ENCODE measurements around the gene ASPHD2.

Gene ASPHD2

GRCh38 chr22:26416670-26417276, 12.3 kb upstream of the ASPHD2 start:
- no peak for DNase-seq

DNA sequence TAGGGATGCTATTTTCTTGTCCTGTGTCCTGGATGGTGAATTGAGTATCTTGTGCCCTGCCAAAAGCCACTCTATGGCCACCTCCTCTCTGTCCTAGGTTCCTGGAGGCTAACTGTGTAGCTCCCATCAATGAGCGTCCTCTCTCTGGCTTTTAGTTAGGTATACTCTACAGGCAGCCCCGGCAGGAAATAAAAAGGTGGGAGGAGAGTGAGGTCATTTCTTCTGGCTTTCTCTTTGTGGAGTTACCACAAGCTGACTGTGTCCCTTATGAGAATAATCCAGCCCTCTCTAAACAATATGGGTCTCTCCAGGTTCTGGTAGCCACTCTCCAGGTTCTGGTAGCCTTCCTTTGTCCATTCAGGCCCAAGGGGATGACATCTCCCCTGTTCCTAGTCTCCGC, 11.7 kb upstream of the ASPHD2 start:
- DNase-seq = no peak

GRCh38 chr22:26418620-26419019, 10.4 kb upstream of the ASPHD2 start:
- no peak for DNase-seq

DNA sequence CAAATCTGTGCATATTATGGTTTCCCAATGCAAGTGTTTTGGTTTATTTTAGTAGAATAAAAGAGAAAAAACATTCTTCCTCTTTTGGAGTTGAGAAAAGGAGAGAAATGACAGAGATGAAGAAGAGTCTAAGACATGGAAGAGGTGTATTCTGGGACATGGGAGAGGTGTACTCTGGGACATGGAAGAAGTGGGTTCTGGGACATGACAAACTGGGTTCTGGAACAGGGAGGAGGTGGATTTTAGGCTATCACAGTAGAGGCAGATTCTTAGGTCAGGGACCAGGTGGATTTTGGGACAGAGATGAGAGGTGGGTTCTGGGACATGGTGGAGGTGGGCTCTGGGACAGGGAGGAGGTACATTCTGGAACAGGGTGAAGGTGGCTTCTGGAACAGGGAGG, 2.1 kb upstream of the ASPHD2 start:
- no peak for DNase-seq

GRCh38 chr22:26429458-26430286, 612 bp downstream of the ASPHD2 start:
- no peak for DNase-seq

DNA sequence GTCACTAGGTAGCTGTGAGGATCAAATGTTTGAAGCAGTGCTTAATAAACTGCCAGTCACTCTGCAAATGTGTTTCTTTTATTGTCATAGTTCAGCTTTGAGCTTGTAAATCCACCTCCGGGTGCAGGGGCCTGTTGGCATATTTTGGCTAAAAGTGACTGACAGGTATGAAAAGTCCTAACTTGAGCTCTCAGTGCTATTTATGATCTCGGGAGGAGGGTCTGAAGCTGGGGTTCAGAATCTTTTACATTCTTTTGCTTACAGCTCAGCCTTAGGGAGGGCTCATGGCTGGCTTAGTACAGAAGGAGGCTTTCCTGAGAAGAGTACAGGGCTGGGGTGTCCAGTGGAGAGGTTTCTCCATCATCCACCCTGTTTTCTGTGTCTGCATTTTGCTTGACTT, 1.5 kb downstream of the ASPHD2 start:
- DNase-seq = peak; percentile 64

GRCh38 chr22:26431261-26431995, 2.4 kb downstream of the ASPHD2 start:
- peak; percentile 71 for DNase-seq

DNA sequence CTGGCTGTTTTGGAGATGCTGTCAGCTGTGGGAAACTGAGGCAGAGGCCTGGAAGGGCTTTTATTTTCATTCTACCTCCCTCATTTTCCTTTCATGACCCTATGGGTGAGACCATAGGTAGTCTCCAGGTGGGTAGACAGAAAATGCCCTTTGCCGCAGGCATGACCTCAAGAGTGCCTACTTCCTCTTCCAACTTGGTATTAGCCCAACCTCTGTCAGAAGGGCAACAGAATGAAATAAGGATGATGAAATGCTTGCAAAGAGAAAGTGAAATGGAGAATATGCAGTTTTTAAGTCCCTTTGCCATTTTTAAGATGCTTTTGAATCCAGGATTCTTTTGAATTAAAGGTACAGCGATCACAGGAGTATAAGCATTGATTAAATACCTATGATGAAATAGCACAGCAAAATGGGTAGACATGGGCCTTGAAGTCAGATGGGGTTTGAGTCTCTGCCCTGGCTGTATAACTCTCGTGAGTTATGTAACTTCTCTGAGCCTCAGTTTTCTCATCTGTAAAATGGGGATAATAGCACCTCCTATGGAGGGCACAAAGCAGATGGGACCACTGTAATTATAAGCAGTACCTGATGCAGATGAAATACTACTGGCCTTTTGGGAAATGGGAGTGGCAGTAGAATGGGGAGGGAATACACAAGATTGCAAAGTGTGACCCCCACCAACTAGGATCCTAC, 3.7 kb downstream of the ASPHD2 start:
- peak; percentile 88 for DNase-seq

DNA sequence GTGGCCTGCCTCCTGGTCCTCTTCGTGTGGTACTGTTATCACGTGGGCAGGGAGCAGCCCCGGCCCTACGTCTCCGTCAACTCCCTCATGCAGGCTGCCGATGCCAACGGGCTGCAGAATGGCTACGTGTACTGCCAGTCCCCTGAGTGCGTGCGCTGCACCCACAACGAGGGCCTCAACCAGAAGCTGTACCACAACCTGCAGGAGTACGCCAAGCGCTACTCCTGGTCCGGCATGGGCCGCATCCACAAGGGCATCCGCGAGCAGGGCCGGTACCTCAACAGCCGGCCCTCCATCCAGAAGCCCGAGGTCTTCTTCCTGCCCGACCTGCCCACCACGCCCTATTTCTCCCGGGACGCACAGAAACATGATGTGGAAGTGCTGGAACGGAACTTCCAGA, 4.7 kb downstream of the ASPHD2 start:
- no peak for DNase-seq

- DNase-seq = peak; percentile 29
Measured at GRCh38 chr22:26435327-26436093, 6.5 kb downstream of the ASPHD2 start.

DNA sequence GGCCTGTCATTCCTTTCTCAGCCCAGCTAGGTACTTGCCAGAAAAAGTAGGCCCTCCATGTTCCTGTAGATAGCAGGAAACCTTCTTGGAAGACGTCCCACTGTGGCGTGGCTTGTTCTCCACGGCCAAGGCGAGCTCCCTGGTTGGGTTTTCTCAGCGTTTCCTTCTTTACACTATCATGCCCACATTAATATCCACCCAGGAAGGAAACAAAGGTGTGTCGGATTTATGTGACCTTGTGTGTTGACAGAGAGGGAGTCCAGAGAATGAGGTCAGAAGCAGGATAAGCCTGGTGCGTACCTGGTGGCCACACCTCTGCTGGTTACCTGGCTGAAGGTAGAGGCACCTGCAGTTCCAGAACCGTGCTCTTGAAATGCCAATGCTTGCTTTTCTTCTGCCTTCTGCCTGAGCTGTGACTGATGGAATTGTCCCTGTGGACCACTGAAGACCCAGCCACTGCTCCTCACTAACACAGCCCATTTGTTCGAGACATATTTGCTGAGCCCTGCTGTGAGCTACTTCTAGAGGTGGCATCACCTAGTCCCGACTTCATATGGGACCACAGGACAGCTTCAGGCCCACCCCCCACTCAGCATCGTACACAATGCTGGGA, 7.9 kb downstream of the ASPHD2 start:
- no peak for DNase-seq

DNA sequence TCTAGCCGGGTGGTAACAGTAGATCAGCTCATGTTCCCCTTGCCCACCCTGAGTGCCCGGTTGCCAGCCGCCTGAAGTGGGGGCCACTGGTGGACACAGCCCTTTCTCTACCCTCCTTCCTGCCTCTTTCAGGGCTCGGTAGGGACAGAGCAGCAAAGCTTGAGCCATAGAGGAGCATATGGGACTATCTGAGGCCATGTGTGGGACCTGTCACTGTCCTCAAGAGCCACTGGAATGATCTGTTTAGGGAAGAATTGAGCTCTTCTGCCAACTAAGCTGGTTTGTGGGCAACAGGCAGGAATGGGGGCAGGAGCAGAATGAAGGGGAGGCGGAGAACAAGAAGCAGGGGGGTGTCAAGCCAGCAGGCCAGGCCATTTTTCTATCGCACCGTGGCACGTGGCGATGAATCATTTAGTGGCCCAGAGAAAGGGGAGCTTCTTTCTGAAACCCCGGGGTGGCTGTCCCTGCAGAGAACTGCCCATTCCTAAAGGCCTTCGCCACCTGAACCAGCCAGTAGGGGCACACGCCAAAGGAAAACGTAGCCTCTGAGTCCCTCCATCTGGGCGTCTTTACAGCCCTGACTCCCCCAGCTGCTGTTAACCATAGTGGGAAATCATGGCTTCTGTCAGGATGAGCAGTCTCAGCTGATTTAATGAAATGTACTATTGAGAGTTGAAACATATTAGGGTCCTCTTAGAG, 8.8 kb downstream of the ASPHD2 start:
- DNase-seq = no peak

DNA sequence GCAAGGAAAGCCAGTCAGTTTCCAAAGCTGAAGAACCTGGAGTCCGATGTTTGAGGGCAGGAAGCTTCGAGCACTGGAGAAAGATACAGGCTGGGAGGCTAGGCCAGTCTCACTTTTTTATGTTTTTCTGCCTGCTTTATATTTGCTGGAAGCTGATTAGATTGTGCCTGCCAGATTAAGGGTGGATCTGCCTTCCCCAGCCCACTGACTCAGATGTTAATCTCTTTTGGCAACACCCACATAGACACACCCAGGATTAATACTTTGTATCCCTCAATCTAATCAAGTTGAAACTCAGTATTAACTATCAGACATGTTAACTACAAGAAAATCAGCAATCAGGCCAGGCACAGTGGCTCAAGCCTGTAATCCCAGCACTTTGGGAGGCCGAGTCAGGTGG, 9.7 kb downstream of the ASPHD2 start:
- DNase-seq = peak; percentile 27

- no peak for DNase-seq
Measured at GRCh38 chr22:26439559-26439958, 10.5 kb downstream of the ASPHD2 start.

DNA sequence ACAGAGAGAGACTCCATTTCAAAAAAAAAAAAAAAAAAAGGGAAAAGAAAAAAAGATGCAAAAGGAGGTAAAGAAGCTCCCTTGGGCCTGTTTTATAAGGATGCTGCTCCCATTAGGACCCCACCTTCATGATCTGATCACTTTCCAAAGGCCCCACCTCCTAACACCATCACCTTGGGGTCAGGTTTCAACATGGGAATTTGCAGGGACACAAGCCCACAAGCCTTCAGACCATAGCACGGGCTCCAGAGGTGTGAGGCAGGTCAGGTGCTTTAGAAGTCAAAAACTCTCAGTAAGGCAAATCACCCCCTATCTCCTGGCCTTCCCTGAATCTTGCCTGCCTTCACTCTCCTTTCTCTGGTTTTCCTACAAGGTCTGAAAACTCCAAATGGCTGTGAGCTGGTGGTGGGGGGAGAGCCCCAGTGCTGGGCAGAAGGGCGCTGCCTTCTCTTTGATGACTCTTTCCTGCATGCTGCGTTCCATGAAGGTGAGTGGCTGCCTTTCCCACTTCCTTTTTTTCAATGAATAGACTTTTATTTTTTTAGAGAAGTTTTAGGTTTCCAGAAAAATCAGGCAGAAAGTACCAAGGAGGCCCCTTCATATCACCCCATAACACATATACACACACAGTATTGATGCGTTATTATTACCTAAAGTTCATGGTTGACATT, 13.2 kb downstream of the ASPHD2 start:
- peak; percentile 37 for DNase-seq

GRCh38 chr22:26443901-26444690, 15.0 kb downstream of the ASPHD2 start:
- DNase-seq = no peak

GRCh38 chr22:26444777-26445176, 15.7 kb downstream of the ASPHD2 start:
- DNase-seq = no peak

DNA sequence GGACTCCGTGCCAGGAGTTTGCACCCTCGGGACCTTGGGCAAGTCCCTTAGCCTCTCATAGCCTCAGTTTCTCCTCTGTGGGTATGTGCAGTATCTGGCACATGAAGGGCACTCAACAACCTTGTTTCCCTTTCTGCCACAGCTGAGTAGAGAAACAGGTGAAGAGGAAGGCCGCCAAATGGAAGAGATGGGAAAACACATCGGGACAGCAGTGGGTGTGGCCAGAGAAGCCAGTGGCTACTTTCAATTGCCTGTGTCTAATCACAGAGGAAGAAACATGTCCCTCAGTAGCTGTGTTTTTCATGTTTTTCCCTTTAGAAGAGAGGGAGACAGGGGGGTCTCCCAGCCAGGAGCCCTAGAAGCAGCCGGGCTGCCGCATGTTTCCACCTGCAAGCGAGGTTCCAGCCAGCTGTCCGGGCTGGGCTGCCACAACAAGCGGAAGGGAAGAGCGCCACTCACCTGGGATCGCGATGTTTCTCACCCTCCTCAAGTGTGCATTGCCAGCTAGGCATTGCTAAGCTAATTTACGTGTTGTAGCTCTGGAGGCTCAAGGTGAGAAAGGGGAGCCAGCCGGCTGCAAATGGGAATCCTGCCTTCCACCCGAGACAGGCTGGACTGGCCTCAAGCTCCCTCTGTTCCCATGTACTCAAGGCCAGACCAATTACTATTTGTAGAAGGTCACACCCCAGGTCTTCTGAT, 16.7 kb downstream of the ASPHD2 start:
- no peak for DNase-seq

- no peak for DNase-seq
Measured at GRCh38 chr22:26446808-26447515, 17.9 kb downstream of the ASPHD2 start.
